Measurements from ENCODE around the gene KCNC4.

DNA sequence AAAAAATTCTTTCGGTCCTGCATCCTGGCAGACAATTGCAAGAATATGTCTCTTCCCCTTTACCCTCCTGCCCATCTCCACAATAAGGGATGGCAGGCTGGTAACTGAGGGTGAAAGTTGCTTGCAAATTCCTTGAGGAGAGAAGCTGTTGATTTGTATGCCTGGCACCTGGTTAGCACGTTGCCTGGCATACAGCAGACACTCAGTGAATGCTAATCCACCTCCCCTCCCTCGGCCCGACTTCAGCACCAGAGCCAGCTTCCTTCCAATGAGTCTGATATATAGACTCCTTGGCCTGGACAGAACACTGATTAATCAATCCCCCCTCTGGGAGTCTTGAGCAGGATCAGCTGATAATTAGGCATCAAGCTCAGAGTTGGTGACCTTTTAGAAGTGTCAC is 39.1 kb downstream of the KCNC4 start:
- no peak for TF ChIP-seq CTCF (IDR thresholded peaks at IDR 0.05)
- TF ChIP-seq POLR2A (IDR thresholded peaks at IDR 0.05) = no peak

Data from ovary (tissue), 3 donors.